WERI-Rb-1 (cell line): ENCODE measurements around the gene CRADD.
"Not testable (repeated sequence)": the region's sequence is repeated elsewhere in the genome, so short reads cannot be mapped to it uniquely, and the experiment has no call there.

ENCODE experiments used
- DNase-seq: peaks from one replicate; pipeline ENCODE4 v3.0.0-alpha.2; 2020
- H3K27ac ChIP-seq: fragments of 250-450 bp; sonication (Bioruptor Pico); 2 replicates; pipeline ENCODE4 v1.5.1; 2020; ENCODE audit warnings: mild to moderate bottlenecking, moderate library complexity
- H3K27me3 ChIP-seq: fragments of 250-450 bp; sonication (Bioruptor Pico); 2 replicates; pipeline ENCODE4 v1.5.1; 2021; ENCODE audit warnings: mild to moderate bottlenecking, low read depth, moderate library complexity; ENCODE audit not compliant: insufficient read depth, severe bottlenecking
- H3K36me3 ChIP-seq: fragments of 250-450 bp; sonication (Bioruptor Pico); 2 replicates; pipeline ENCODE4 v1.5.1; 2020; ENCODE audit warnings: mild to moderate bottlenecking, moderate library complexity
- H3K4me3 ChIP-seq: 2 replicates; pipeline ENCODE4 v1.5.1; 2011; ENCODE audit warnings: low read depth, mild to moderate bottlenecking, control low read depth, low read length
- H3K9me3 ChIP-seq: fragments of 250-450 bp; sonication (Bioruptor Pico); 2 replicates; pipeline ENCODE4 v1.5.1; 2021; ENCODE audit warnings: mild to moderate bottlenecking, moderate library complexity; ENCODE audit not compliant: severe bottlenecking
- CTCF ChIP-seq: IDR thresholded peaks from 2 replicates; pipeline ENCODE4 v1.5.1; 2011; ENCODE audit warnings: low read depth, mild to moderate bottlenecking, control low read depth, inconsistent platforms, low read length

The CRADD gene

DNA sequence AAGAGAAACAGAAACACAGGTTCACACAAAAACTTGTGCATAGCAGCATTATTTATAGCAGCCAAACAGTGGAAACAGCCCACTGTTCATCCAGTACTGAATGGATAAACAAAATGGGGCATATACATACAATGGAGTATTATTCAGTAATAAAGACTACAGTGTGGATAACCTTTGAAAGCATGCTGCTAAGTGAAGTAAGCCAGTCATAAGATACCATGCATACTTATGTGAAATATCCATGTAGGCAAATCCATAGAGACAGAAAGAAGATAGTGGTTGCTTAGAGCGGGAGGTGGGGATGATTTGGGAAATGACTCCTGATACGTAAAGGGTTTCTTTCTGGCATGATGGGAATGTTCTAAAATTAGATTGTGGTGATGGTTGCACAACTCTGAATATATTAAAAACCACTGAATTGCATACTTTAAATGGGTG is 99.4 kb downstream of the CRADD start:
- no peak for TF ChIP-seq CTCF
- DNase-seq: no peak
- Histone ChIP-seq H3K9me3 (no peaks in the 10 kb centered on the region), H3K27me3 (no peaks in the 10 kb centered on the region), H3K27ac (no peak overlapping the region), H3K4me3 (no peak overlapping the region), H3K36me3 (no peaks in the 10 kb centered on the region)

- no peak overlapping the region for H3K4me3 ChIP-seq
- DNase-seq: no peak
- no peaks in the 10 kb centered on the region for H3K36me3 ChIP-seq
- no peak for TF ChIP-seq CTCF
- no peak overlapping the region for H3K27ac ChIP-seq
- H3K9me3 ChIP-seq: no peaks in the 10 kb centered on the region
- H3K27me3 ChIP-seq: no peaks in the 10 kb centered on the region
Measured at GRCh38 chr12:93777254-93777653, 100.1 kb downstream of the CRADD start.

DNA sequence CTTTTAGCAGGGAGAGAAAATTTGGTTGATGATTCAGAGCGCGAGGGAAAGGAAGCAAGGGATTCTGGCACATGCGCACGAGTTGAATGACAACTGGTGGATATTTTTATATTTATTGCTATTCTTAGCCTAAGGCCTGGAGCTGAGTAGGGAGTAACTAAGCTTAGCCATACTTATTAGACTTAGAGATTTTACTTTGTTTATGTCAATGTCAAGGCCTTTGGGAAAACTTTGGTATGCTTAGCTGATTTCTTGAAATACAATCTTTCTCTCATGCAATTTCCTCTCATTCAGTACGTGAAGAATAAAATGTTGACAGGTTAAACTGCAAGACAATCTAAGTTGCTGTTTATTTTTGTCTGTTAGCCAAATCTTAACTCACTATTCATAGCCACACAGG is 101.1 kb downstream of the CRADD start:
- no peak for TF ChIP-seq CTCF
- H3K9me3 ChIP-seq: no peaks in the 10 kb centered on the region
- H3K27ac ChIP-seq: no peak overlapping the region
- no peak overlapping the region for H3K4me3 ChIP-seq
- no peak for DNase-seq
- no peaks in the 10 kb centered on the region for H3K36me3 ChIP-seq
- H3K27me3 ChIP-seq: no peaks in the 10 kb centered on the region

- no peak for TF ChIP-seq CTCF
- no peak for DNase-seq
- Histone ChIP-seq H3K9me3 (no peaks in the 10 kb centered on the region), H3K36me3 (no peaks in the 10 kb centered on the region), H3K4me3 (no peak overlapping the region), H3K27ac (no peak overlapping the region), H3K27me3 (no peaks in the 10 kb centered on the region)
Measured at GRCh38 chr12:93778766-93779165, 101.6 kb downstream of the CRADD start.

- H3K27me3 ChIP-seq: no peaks in the 10 kb centered on the region
- DNase-seq: no peak
- no peak for TF ChIP-seq CTCF
- no peak overlapping the region for H3K27ac ChIP-seq
- H3K9me3 ChIP-seq: no peaks in the 10 kb centered on the region
- no peak overlapping the region for H3K4me3 ChIP-seq
- no peaks in the 10 kb centered on the region for H3K36me3 ChIP-seq
Measured at GRCh38 chr12:93780101-93780641, 103.0 kb downstream of the CRADD start.

GRCh38 chr12:93780886-93781285 is 103.7 kb downstream of the CRADD start:
- DNase-seq, H3K4me3 ChIP-seq, H3K9me3 ChIP-seq, H3K27me3 ChIP-seq, H3K36me3 ChIP-seq, H3K27ac ChIP-seq: not testable (repeated sequence)

GRCh38 chr12:93781961-93782360 is 104.8 kb downstream of the CRADD start:
- not testable (repeated sequence) for H3K27me3 ChIP-seq, H3K36me3 ChIP-seq, DNase-seq, H3K4me3 ChIP-seq, H3K27ac ChIP-seq, H3K9me3 ChIP-seq
